Amniotic stem cell (primary cell): Measurements from ENCODE around the gene EXOC3L1.

ENCODE experiments used
- DNase-seq: peaks from one replicate; lab custom pipeline; 2025; lab: John Stamatoyannopoulos, UW

EXOC3L1 gene

DNA sequence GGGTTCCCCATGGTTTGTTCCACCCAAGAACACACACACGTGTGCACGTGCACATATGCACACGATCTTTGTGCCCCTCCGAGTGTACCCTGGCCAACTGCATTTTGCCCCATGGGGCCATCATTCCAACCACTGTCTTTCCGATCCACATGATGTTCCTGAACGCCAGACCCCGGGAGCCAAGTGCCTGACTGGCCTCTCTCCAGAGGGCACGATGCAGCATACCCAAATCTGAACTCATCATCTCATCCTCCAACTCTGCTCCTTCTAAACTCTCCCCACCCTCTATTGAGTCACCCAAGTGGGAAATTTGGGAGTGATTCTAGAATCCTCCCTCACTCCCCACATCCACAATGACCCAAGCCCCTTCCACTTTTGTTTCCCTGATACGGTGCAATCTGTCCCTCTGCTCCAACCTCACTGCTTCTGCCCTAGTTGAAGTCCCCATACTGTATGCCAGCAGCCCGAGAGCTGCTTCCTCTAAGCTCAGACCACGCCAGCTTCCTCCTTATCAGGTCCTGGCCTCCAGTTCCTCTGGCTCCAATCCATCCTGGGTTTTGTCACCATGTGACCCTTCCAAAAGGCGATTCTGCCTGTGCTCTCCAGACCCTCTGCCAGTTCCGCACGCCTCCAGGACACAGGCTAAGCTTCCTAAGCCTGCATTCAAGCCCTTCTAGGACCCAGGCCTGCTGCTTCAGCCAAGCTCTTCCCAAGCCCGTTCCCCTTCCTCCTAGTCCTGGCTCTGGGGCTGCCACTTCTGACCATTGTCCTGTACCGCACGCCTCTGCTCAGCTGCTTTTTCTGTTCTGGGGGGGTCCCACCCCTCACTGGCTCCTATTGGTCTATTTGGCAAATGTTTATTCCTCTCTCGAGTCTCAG is 26.9 kb upstream of the EXOC3L1 start:
- DNase-seq: no peak

DNA sequence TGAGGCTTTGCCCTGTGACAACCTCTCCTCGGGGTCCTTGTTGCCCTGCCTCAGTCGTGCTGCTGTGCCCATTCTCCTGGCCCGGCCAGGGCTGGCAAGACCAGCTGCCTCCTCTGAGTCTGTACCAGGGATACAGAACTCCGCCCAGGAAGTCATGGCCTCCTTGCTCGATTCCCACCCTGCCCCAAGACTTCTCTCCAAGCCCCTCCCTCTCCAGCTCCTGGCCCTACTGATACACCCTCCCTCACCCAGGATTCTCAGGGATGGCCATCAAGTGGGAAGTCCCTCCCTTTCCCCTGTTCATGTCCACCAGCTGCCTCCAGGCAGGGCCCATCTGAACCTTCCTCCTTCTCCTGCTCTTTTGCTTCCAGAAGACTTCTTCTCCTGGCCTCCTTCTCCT is 25.8 kb upstream of the EXOC3L1 start:
- DNase-seq: no peak

DNA sequence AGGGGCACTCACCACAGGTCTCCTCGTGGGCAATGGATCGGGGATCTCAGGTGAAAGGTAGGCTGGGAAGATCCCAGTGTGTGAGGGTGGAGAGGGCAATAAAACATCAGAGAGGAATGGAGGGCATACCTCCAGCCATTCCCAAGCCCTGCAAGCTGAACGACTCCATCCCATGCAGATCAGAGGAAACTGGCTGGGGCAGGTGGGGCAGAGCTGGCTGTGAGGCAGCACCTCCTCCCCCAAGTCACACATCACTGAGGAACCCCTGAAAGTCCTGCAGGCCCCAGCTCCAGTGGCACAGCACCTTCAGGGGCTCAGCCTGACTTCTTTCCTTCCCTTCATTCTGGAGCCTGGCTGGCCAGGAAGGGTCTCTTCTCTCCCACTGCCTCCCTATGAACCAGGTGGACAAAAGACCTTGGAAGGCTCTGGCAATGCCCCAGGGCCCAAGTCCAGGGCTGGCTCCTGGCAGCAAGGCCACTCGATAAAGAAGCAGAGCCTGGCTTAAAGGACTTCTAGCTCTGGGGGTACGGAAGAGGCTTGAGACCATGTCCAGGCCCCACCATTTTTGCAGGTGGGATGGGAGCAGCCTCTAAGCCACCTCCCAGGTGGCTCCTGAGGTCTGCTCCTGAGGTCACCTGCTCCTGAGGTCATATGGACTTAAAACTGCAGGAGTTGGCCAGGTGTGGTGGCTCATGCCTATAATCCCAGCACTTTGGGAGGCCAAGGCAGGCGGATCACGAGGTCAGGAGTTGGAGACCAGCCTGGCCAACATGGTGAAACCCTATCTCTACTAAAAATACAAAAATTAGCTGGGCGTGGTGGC is 23.5 kb upstream of the EXOC3L1 start:
- DNase-seq: no peak

DNA sequence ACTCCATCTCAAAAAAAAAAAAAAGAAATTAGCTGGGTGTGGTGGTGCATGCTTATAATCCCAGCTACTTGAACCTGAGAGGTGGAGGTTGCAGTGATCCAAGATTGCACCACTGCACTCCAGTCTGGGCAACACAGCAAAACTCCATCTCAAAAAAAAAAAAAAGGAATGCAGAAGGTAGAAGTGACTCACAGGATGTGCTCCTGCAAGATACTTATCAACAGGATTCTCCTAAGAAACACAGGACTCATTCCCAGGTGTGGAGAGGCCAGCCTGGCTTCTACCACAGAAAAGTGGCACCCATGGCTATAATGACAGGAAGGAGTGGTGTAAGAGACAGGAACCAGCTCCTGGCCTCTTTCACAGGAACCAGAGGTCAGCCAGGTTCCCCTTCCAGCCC is 22.8 kb upstream of the EXOC3L1 start:
- no peak for DNase-seq

DNA sequence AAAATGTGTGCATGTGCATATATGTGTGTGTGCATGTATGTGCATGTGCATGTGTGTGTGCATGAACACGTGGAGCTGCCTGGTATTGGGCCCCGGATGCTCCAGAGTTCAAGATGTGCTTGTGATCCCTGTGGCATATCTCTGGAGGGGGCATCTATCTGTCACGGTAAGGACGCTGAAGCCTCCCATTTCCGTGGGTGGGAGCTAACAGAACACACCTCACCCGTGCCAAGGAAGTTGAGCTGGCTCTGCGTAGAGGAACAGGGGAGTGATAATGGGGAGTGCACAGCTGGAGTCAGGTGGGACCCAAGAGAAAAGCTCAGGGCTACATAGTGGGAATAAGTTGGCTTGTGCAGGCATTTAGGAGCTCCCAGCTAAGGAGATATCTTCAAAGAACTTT is 21.7 kb upstream of the EXOC3L1 start:
- DNase-seq: no peak

DNA sequence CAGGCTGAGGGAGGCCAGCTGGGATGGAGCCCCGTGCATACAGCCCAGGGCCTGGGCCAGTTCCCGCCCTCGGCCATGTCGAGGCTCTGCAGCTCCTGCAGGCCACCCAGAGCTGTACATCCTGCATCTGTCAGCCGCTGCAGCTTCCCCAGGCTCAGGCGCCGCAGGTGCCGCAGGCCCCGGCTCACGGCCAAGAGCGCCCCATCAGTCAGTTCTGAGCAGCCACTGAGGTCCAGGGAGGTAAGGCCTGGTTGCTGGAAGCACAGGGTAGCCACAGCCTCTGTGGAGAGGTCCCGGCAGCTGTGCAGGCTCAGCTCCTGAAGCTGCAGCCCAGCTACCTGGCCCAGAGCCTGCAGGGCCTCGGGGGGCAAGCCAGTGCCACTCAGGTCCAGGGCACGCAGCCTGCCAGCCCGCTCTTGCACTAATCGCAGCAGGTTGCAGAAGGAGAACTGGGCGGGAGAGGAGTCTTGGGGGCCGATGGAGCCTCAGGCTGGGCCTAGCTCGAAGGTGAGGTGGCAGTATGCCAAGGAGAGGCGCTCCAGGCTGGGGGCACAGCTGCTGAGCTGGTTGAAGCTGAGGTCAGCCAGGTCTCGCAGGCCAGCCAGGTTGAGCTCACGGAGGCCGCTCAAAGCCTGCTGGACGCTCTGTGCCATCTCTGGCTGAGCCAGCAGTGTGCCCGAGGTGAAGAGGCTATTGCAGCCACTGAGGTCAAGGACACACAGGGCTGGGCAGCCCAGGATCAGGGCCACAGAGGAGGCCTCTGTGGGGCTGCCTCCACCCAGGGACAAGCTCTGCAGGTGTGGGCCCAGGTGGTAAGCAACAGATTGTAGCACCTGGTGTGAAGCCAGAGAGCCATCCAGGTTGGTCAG is 20.4 kb upstream of the EXOC3L1 start:
- no peak for DNase-seq

DNA sequence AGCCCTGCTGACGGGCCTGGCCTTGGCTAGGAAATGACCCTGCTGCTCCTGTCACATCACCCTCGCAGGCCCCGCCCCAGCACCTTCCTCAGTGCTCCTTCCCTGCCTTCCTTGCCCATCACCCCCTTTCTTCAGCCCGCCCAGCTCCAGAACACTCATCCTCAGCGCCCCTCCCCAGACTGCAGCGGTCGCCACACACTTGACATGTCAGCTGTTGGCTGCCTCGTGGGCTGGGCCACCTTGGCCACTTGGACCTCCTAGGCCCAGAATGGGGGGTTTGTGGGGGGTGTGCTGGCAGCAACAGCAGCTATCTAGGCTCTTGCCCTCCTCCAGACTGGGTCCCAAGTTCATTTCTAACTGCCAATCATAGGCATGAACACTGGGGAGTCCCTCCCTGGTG is 19.6 kb upstream of the EXOC3L1 start:
- no peak for DNase-seq

DNA sequence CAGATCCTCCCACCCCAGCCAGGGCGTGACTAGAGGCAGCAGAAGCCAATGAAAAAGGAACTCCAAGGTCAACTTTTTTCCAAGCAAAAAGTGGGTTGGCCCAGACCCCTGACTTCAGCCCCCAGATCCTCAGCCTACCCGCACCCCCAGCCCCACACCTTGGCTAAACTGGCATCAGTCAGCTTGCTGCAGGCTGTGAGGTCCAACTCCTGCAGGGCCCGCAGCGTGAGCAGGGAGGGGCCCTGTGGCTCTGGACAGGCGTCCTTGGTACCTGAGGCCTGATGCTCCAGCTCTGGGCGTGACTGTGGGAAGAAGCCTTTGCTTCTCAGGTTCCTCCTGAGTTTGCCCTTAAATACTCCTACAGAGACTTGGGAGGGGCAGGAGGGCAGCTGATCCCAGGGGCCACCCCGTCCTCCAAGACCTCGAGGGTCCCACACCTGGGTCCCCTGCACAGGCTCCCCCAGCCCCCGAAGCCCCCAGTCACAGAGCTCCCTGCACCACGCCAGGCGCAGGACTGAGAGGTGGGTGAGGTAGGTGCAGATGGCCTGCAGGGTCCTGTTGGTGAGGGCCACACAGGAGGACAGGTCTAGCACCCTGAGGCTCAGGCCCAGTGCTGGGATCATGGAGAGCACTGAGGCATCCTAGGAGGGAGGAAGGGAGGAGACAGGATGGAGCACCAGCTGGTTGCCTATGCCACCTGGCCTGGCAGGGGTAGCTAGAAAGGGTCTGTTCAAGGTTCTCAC is 18.4 kb upstream of the EXOC3L1 start:
- DNase-seq: no peak

DNA sequence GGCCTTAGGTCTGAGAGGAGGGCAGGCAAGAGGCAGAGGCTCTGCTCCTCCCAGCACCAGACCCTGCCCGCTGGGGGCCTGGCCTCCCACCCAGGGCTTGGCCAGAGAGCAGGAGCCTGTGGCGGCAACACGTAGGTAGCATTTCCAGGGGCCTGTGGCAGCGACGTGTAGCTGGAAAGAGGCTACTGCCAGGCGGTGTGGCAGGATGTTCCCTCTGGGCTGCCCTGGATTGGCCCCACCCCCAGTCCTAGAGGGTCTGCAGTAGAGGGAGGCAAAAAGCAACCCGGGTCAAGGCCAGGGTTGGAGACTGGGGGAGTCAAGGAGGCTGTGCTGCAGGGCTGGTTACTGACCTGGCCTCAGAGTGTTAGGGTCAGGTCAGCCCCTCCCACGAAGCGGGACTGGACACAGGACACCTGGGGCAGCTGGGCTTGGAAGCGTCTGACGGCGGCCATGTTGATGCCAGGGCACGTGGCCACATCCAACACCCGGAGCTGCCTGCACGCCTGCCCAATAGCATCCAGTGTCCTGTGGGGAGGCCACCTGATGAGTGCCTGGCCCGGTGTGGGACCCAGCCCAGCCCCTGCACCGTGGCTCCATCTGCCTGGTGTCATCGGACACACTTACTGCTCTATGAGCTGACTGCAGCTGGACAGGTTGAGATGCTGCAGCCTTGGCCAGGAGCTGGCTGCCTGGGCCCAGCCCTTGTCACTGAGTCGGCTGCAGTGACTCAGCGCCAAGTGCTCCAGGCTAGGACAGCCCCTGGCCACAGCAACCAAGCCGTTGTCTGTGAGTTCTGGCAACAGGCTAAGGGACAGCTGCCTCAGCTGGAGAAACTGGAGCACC is 17.5 kb upstream of the EXOC3L1 start:
- DNase-seq: no peak

DNA sequence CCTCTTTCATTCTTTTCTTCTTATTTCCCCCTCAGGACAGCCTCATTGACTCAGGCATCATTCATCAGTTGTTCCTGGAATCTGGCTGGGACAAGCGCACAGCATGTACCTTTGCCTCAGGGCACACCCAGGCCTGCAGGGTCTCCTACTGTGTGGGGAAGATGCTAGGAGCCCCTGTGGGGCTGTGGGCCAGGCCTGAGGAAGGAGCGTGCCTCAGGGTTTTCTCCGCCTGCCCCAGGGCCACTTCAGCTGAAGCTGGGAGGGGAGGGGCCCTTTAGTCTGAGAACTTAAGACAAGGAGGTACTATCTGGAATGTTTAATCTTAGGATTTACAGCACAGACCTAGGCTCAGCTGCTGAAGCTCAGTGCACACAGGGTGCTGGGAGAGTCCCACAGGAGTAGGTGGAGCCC is 16.9 kb upstream of the EXOC3L1 start:
- no peak for DNase-seq

DNA sequence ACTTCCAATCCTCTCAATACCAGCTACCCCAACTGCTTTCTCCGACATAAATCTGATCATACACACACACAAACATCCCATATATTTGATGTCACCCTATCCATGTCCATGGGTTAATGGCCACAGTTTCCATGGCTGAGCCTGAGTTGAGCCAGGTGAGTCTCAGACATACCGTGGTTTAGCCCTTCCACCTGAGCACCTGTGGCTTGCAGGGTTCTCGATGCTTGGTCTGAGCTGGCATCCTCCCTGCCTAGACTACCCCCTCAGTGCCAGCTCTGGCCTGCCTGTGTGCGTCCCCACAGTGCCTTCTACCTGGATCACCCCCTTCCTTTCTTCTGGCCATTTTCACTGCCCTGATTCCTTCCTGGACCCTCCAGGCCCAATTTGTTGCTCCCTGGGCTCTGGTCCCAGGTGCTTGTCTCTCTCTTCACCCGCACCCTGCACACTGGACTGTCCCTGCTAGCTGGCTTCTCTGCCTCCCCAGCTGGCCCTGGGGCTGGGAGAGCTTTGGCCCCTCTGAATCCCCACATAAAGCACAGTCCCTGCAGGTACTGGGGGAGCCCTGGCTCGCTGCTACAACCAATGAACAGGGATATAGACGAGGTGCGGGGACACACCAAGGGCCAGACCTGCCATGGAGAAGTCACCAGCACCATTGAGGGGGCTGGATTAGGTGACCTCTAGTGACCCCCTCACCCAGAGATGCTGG is 16.3 kb upstream of the EXOC3L1 start:
- DNase-seq: no peak

DNA sequence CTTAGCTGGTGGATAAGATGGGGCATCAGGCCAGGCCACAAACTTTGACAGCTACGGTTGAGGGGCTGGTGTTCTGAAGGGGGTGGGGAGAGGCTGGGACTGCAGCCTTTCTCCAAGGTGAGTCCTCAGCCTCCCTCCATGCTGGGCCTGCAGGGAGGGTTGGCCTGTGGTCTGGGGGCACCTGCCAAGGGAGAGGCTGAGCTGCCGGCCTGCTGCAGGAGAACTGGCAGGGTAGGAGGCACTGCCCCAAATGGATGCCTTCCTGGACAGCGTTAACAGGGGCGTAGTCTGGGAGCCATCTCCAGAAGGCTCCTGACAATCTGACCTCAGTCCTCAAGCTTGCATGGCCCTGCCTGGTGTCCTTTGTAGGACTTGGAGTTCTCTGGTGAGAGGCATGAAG is 14.1 kb upstream of the EXOC3L1 start:
- no peak for DNase-seq

DNA sequence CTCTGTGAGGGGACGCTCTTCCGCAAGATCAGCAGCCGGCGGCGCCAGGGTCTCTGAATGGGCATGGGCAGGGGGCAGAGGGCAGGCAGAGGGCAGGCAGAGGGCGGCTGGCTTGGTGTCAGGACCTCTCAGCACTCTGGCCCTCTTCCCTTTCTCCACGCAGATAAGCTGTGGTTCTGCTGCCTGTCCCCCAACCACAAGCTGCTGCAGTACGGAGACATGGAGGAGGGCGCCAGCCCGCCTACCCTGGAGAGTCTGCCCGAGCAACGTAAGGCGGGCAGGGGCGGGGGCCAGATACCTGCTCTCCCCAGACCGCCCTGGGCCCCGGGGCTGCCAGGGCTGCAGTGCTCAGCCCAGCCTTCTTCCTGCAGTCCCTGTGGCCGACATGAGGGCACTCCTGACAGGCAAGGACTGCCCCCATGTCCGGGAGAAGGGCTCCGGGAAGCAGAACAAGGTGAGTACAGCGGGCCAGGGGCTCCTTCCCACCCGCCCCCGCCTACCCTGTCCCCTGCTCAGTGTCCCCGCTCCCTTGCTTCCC is 13.1 kb upstream of the EXOC3L1 start:
- DNase-seq: no peak

DNA sequence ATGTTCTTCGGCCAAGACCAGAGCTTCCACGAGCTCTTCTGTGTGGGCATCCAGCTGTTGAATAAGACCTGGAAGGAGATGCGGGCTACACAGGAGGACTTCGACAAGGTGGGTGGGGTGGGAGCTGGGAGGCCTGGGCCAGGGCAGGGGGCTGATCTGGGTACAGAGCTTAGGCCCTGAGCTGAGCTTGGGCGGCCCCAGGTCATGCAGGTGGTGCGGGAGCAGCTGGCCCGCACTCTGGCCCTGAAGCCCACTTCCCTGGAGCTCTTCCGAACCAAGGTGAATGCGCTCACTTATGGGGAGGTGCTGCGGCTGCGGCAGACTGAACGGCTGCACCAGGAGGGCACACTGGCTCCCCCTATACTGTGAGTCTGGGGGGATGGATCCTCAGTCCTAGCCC is 12.5 kb upstream of the EXOC3L1 start:
- DNase-seq: no peak

DNA sequence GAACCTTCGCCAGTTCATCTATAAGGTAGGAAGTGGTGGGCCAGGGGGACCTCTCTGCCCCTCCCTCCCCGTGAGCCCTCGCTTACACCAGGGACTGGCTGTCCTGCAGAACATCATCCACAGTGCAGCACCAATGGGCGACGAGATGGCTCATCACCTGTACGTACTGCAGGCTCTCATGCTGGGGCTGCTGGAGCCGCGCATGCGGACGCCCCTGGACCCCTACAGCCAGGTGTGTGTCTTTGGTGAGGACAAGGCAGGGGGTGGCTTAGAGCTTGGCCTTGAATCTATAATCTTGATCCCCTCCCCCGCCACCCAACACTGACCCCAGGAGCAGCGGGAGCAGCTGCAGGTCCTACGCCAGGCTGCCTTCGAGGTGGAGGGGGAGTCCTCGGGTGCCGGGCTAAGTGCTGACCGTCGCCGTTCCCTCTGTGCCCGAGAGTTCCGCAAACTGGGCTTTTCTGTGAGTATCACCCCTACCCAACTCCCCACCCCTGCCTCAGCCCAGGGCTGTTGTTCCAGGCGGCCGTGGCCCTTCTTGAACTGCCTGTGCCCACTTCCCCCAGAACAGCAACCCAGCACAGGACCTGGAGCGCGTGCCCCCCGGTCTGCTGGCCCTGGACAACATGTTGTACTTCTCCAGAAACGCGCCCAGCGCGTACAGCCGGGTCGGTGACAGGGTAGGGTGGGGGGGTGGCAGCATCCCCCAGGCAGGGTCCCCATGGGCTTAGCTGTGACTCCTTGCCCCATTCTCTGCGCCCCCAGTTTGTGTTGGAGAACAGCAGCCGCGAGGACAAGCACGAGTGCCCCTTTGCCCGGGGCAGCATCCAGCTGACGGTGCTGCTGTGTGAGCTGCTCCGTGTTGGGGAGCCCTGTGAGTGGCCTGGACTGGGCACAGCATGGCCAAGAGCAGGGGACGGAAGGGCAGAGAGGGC is 11.7 kb upstream of the EXOC3L1 start:
- DNase-seq: no peak

DNA sequence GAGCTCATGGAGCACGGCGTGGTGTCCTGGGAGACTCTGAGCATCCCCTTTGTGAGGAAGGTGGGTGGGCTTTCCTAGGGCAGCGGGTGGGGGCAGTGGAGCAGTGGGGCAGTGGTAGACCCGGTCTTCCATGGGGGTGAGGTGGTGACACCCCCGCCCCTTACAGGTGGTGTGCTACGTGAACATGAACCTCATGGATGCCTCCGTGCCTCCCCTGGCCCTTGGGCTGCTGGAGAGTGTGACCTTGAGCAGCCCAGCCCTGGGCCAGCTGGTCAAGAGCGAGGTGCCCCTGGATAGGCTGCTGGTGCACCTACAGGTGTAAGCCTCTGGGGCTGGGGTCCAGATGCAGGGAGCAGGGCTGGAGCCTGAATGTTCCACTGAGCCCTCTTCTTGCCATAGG is 10.6 kb upstream of the EXOC3L1 start:
- no peak for DNase-seq

DNA sequence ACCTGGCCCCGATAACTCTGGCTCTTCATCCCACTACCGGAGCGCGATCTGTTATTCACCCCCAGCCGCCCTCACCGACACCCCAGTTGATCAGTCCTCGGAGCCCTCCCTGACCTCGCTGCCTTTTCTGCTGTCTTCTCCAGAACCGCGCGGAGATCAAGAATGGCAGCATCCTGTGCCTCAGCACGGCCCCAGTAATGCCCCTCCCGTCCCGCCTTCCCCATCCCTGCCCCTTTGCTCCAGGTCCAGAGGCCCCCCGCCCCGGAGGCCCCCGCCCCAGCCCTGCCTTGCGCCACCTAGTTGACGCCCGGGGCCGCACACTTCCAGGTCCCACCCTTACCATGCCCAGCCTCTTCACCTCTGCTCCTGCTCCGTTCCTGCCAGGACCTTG is 9.9 kb upstream of the EXOC3L1 start:
- no peak for DNase-seq

DNA sequence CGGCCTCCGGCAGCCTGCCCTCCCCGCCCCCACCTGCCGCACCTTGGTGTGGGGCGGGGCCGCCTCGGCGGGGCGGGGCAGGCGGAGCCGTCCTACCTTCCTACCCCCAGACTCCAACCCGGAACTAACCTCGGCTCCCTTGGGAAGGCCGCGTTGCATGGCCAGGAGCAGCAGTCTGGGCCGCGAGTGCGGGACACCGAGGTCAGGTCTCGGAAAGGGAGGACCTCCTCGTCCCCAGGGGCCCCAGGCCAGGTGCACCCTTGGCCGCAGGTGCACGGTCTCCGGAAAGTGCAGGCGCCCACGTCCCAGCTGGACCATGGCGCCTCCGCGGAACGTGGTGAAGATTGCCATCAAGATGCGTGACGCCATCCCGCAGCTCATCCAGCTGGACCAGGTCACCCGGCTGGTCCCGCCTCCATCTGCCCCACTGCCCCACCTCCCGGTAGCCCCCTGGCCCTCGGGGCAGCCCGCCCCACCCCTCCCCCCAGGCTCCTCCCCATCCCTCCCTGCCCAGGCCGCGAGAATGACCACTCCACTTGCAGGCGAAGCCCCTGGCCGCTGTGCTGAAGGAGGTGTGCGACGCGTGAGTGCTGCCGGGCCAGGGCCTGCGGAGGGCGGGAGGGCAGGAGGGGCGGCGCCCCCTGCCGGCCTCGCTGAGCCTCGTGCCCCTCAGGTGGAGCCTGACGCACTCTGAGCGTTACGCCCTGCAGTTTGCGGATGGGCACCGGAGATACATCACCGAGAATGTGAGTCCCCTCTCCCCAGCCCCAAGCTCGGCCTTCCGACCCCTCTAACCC is 9.3 kb upstream of the EXOC3L1 start, which contains the start of gene ELMO3:
TSS of gene ELMO3 (plus strand) at position 121 of the 797 bp plus-strand sequence. CDS start at position 317, 196 bp downstream.
- no peak for DNase-seq
